OCI-LY3 (cell line): Measurements from ENCODE around the gene PPP2R3C.

Experiments
- EZH2phosphoT487 ChIP-seq: fragments of 200-600 bp; shearing (Covaris generic); IDR thresholded peaks from 2 replicates; pipeline ENCODE4 v1.6.1; 2018; ENCODE audit warnings: antibody characterized with exemption, mixed run types, low read depth
- TF ChIP-seq, protein P1 (sequence below): fragments of 200-600, 300-600 bp; sonication (generic); IDR thresholded peaks from 2 replicates; pipeline ENCODE4 v1.5.1; 2014; ENCODE audit warnings: antibody characterized with exemption, low read length, low read depth

DNA sequence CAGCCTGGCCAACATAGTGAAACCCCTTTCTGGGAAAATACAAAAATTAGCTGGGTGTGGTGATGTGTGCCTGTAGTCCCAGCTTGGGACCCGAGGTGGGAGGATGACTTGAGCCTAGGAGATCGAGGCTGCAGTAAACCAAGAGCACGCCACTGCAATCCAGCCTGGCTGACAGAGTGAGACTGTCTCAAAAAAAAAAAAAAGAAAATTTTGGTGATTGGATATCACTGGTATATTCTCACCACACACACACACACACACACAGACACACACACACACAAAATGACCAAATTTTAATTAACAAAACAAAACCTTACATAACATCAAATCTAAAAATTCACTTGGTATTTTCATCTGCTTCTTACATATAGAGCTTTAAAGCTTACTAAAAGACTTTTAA is 79.2 kb downstream of the PPP2R3C start:
- TF ChIP-seq, protein P1, sequence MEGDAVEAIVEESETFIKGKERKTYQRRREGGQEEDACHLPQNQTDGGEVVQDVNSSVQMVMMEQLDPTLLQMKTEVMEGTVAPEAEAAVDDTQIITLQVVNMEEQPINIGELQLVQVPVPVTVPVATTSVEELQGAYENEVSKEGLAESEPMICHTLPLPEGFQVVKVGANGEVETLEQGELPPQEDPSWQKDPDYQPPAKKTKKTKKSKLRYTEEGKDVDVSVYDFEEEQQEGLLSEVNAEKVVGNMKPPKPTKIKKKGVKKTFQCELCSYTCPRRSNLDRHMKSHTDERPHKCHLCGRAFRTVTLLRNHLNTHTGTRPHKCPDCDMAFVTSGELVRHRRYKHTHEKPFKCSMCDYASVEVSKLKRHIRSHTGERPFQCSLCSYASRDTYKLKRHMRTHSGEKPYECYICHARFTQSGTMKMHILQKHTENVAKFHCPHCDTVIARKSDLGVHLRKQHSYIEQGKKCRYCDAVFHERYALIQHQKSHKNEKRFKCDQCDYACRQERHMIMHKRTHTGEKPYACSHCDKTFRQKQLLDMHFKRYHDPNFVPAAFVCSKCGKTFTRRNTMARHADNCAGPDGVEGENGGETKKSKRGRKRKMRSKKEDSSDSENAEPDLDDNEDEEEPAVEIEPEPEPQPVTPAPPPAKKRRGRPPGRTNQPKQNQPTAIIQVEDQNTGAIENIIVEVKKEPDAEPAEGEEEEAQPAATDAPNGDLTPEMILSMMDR: no peak
- TF ChIP-seq EZH2phosphoT487: no peak
